ENCODE data around the gene TUBB4B. TPM values are rescaled to one million over a fixed set of nuclear protein-coding genes. Genes with fewer than 3 reads are reported as not detected.

Gene TUBB4B
- total RNA-seq, 2 experiments from 2014 or later, result 417 to 443 TPM

DNA sequence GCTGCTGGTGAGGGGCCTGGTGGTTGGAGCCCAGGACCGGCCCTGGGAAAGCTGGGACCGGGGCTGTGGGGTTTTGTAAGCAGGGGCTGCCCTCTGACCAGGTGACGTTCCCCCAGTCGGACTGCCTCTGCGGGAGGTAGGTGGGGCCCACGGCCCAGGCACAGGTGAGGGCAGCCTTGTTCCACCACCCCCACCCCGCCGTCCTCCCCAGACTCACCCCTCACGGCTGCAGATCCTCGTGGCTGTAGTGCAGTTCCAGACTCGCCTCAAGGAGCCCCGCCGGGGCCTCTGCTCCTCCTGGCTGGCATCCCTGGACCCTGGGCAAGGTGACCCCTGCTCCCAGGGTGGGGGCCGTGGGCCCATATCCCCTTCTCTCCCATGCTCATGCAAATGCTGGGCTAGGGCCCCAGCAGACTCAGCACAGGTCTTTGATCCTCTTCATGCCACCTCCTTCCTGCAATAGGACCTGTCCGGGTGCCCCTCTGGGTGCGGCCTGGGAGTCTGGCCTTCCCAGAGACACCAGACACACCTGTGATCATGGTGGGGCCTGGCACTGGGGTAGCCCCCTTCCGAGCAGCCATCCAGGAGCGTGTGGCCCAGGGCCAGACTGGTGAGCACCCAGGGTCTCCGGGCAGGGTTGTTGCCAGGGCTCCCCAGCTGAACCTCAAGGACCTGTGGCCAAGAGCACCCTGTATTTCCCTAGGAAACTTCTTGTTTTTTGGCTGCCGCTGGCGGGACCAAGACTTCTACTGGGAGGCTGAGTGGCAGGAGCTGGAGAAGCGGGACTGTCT lies 25.7 kb upstream of the TUBB4B start:
- ChIA-PET CTCF (ENCODE audit: unreplicated experiment) (no interaction called here), POLR2A (interaction anchor here (0.9 kb wide), 1 partner anchor 11 kb away, joined by 4 read pairs; no protein-coding TSS in a partner anchor)
- Histone ChIP-seq H2AFZ (ENCODE audit: low read length) (no peak overlapping the region), H3K27ac (ENCODE audit: low read depth, low read length, poor library complexity, severe bottlenecking) (no peak overlapping the region), H3K36me3 (ENCODE audit: insufficient read depth, low read length) (peaks cover 58% of the 10 kb centered on the region), H3K4me3 (ENCODE audit: low read depth, low read length, poor library complexity, severe bottlenecking) (no peak overlapping the region), H3K4me2 (ENCODE audit: low read length) (no peak overlapping the region), H4K20me1 (ENCODE audit: insufficient read depth, low read length) (no peaks in the 10 kb centered on the region), H3K9me3 (ENCODE audit: low read length) (no peaks in the 10 kb centered on the region), H3K79me2 (ENCODE audit: insufficient read depth, low read depth, low read length) (no peaks in the 10 kb centered on the region), H3K9me2 (ENCODE audit: insufficient read depth, low read length) (no peaks in the 10 kb centered on the region), H3K4me1 (ENCODE audit: insufficient read depth, low read length, poor library complexity, severe bottlenecking) (no peaks in the 10 kb centered on the region)
- no TSS peak for BruUV-seq (replicated peaks)
- DNase-seq (ENCODE audit: low spot score), result no peak
- TF ChIP-seq CTCF (conservative IDR thresholded peaks at IDR 0.05; ENCODE audit: low read length), result no peak
- TF ChIP-seq EZH2phosphoT487 (IDR thresholded peaks at IDR 0.05; ENCODE audit: borderline replicate concordance, low read depth, low read length), result no peak
- intact Hi-C loops (cut with micrococcal nuclease; ENCODE audit: unreplicated experiment), result no loop called here

DNA sequence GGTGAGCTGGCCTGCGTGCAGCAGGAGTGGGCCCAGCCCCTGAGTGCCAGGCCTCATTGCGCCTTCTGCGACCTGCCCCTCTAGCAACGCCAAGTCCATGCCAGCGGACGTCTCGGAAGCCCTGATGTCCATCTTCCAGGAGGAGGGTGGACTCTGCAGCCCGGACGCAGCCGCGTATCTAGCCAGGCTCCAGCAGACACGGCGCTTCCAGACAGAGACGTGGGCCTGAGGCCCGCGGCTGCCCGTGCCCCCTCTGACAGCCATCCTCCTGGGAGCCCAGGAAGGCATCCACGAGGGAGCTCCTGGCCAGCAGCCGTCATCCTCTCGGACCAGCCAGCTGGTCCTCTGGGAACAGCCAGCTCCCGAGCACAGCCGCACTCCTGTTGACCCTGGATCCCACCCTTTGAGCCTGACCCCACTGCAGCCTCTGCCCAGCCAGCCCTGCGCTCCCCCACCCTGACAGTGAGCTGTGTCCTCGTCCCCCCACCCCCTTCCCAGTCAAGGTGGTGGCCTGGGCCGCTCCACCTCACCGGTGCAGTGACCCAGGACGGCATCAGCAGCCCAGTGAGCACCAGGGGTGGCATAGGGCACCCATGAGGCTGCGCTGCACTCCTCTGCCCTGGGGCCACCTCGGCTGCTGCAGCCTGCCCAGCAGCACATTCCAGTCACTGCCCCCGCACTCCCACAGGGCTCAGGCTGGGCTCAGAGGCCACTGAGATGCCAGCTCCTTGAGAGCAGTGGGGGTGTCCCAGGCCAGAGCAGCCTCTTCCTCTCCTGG lies 24.7 kb upstream of the TUBB4B start:
- POLR2A ChIA-PET, result interaction anchor here (0.9 kb wide), 1 partner anchor 12 kb away, joined by 4 read pairs; no protein-coding TSS in a partner anchor
- Histone ChIP-seq H3K4me1 (ENCODE audit: insufficient read depth, low read length, poor library complexity, severe bottlenecking) (no peaks in the 10 kb centered on the region), H3K36me3 (ENCODE audit: insufficient read depth, low read length) (peaks cover 51% of the 10 kb centered on the region; the same call in 1 of the 2 replicates), H3K9me3 (ENCODE audit: low read length) (no peaks in the 10 kb centered on the region), H4K20me1 (ENCODE audit: insufficient read depth, low read length) (no peaks in the 10 kb centered on the region), H3K27ac (ENCODE audit: low read depth, low read length, poor library complexity, severe bottlenecking) (no peak overlapping the region), H2AFZ (ENCODE audit: low read length) (no peak overlapping the region), H3K4me2 (ENCODE audit: low read length) (no peak overlapping the region), H3K9me2 (ENCODE audit: insufficient read depth, low read length) (no peaks in the 10 kb centered on the region), H3K79me2 (ENCODE audit: insufficient read depth, low read depth, low read length) (no peaks in the 10 kb centered on the region), H3K4me3 (ENCODE audit: low read depth, low read length, poor library complexity, severe bottlenecking) (no peak overlapping the region)
- no peak for TF ChIP-seq CTCF (conservative IDR thresholded peaks at IDR 0.05; ENCODE audit: low read length)
- no peak for TF ChIP-seq EZH2phosphoT487 (IDR thresholded peaks at IDR 0.05; ENCODE audit: borderline replicate concordance, low read depth, low read length)
- DNase-seq (ENCODE audit: low spot score), result no peak
- no TSS peak for BruUV-seq (replicated peaks)
- CTCF ChIA-PET (ENCODE audit: unreplicated experiment), result no interaction called here
- intact Hi-C loops (cut with micrococcal nuclease; ENCODE audit: unreplicated experiment), result no loop called here

Data from OCI-LY7 (cell line).